IPS-20b (cell line): ENCODE data around the gene ABHD11.

Experiments
- H3K27ac ChIP-seq: one replicate; pipeline ENCODE4 v1.5.1; 2013; ENCODE audit warnings: low read length
- H3K27me3 ChIP-seq: 2 replicates; pipeline ENCODE4 v1.6.1; 2013; ENCODE audit warnings: mild to moderate bottlenecking, low read length, inconsistent platforms; ENCODE audit not compliant: insufficient read depth
- H3K36me3 ChIP-seq: 2 replicates; pipeline ENCODE4 v1.6.1; 2013; ENCODE audit warnings: low read depth, mild to moderate bottlenecking, inconsistent platforms, low read length, moderate library complexity; ENCODE audit not compliant: insufficient read depth
- H3K4me1 ChIP-seq: 2 replicates; pipeline ENCODE4 v1.6.1; 2013; ENCODE audit warnings: mild to moderate bottlenecking, control low read depth, inconsistent platforms, low read length, moderate library complexity; ENCODE audit not compliant: insufficient read depth
- H3K4me3 ChIP-seq: 2 replicates; pipeline ENCODE4 v1.5.1; 2013; ENCODE audit warnings: mild to moderate bottlenecking, low read length, inconsistent platforms
- H3K9ac ChIP-seq: 2 replicates; pipeline ENCODE4 v1.6.1; 2013; ENCODE audit warnings: low read depth, mild to moderate bottlenecking, inconsistent platforms, low read length, moderate library complexity
- H3K9me3 ChIP-seq: 2 replicates; pipeline ENCODE4 v1.6.1; 2013; ENCODE audit warnings: mild to moderate bottlenecking, low read depth, low read length, inconsistent platforms; ENCODE audit not compliant: insufficient read depth

The ABHD11 gene

GRCh38 chr7:73688288-73688687 is 50.3 kb downstream of the ABHD11 start:
- Histone ChIP-seq H3K9ac (no peak overlapping the region), H3K4me1 (no peaks in the 10 kb centered on the region), H3K4me3 (no peak overlapping the region), H3K36me3 (peaks cover 70% of the 10 kb centered on the region), H3K9me3 (no peaks in the 10 kb centered on the region), H3K27me3 (no peaks in the 10 kb centered on the region), H3K27ac (no peak overlapping the region)
